Right lobe of liver (tissue), 4 donors: ENCODE measurements around the gene PRC1.

Experiments used
- POLR2A ChIP-seq: fragments of 450-650 bp; IDR thresholded peaks from one replicate; pipeline ENCODE4 v1.6.1; 2017; ENCODE audit warnings: antibody characterized with exemption, mild to moderate bottlenecking
- TF ChIP-seq, protein P1 (sequence below), 4 donors: fragments of 200-600 bp in 3 of 4; fragments of 450-650 bp in 1 of 4; IDR thresholded peaks; one replicate each; pipeline versions ENCODE4 v1.5.1 to v1.8.0; 2016 to 2022; ENCODE audit warnings: antibody characterized with exemption in 4 of 4, mild to moderate bottlenecking in 2 of 4
- donor health status: DM: no; HTN: no; CAD: no.
- donor health status: DM: no; HTN: no; CAD: no.
- donor health status: DM: no; HTN: yes; CAD: no.

DNA sequence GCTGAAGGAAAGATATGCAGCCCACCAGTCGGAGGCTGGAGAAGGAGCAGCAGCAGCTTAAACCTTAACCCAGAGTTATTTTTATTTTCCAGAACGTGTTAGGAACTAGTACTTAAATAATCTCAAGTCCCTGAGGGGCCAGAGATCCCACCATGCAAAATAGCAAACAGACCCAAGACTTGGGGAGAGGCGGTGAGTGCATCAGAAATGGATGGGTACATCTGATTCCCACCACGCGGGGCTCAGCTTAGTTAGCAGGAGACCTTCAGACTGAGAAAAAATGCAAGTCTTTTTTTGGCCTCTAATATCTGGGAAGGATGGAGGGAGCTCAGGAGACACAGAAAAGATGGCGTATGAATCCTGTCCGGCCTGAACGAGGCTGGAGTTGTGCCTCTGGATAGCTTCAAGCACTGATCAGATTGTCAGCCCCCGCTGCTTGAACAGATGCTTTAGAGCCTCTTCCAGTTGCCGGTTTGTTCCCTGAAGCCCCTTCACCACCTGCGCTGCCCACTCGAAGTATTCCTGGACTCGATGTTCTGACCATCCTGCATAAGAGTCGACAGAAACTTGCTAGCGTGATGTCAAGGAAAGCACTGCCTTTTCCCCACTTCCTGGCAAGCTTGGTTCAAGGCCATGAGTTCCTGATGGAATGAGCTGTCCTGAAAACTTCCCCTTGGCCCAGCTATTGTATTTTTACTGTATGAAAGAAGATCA, 63.3 kb downstream of the PRC1 start:
- TF ChIP-seq, protein P1, sequence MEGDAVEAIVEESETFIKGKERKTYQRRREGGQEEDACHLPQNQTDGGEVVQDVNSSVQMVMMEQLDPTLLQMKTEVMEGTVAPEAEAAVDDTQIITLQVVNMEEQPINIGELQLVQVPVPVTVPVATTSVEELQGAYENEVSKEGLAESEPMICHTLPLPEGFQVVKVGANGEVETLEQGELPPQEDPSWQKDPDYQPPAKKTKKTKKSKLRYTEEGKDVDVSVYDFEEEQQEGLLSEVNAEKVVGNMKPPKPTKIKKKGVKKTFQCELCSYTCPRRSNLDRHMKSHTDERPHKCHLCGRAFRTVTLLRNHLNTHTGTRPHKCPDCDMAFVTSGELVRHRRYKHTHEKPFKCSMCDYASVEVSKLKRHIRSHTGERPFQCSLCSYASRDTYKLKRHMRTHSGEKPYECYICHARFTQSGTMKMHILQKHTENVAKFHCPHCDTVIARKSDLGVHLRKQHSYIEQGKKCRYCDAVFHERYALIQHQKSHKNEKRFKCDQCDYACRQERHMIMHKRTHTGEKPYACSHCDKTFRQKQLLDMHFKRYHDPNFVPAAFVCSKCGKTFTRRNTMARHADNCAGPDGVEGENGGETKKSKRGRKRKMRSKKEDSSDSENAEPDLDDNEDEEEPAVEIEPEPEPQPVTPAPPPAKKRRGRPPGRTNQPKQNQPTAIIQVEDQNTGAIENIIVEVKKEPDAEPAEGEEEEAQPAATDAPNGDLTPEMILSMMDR (IDR thresholded peaks at IDR 0.05) = no peak
- no peak for TF ChIP-seq POLR2A
